OCI-LY3 (cell line): ENCODE data around the gene SERPINB13.
"Not testable (repeated sequence)": the region's sequence is repeated elsewhere in the genome, so short reads cannot be mapped to it uniquely, and the experiment has no call there.

Experiments
- H2AFZ ChIP-seq: fragments of 200-600, 300-600 bp; shearing (Covaris generic); 2 replicates; pipeline ENCODE4 v1.6.0; 2014; ENCODE audit warnings: antibody characterized with exemption, low read depth, low read length
- H3K27ac ChIP-seq: fragments of 200-600, 300-600 bp; sonication (generic); 2 replicates; pipeline ENCODE4 v1.5.1; 2014; ENCODE audit warnings: mild to moderate bottlenecking, low read length, moderate library complexity, mixed read lengths
- H3K27me3 ChIP-seq: fragments of 200-600, 300-600 bp; sonication (generic); 2 replicates; pipeline ENCODE4 v1.6.1; 2014; ENCODE audit warnings: low read depth, low read length, mixed read lengths
- H3K36me3 ChIP-seq: fragments of 200-600, 300-600 bp; sonication (generic); replicated peaks from 2 replicates; pipeline ENCODE3; 2014; ENCODE audit warnings: low read depth, low read length, mixed read lengths
- H3K4me1 ChIP-seq: fragments of 300-600, 200-600 bp; sonication (generic); 2 replicates; pipeline ENCODE4 v1.6.1; 2014; ENCODE audit warnings: low read length, mixed read lengths
- H3K4me2 ChIP-seq: fragments of 200-600, 300-600 bp; sonication (generic); 2 replicates; pipeline ENCODE4 v1.6.1; 2014; ENCODE audit warnings: low read length, mixed read lengths
- H3K4me3 ChIP-seq: fragments of 300-600, 200-600 bp; sonication (generic); 2 replicates; pipeline ENCODE4 v1.5.1; 2014; ENCODE audit warnings: antibody characterized with exemption, mild to moderate bottlenecking, low read length, moderate library complexity
- H3K79me2 ChIP-seq: fragments of 300-600, 200-600 bp; shearing (Covaris generic); 2 replicates; pipeline ENCODE4 v1.6.1; 2014; ENCODE audit warnings: mild to moderate bottlenecking, low read length, mixed read lengths
- H3K9ac ChIP-seq: fragments of 300-600, 200-600 bp; shearing (Covaris generic); 2 replicates; pipeline ENCODE4 v1.6.0; 2014; ENCODE audit warnings: mild to moderate bottlenecking, low read length, moderate library complexity
- H3K9me3 ChIP-seq: fragments of 200-600, 300-600 bp; shearing (Covaris generic); 2 replicates; pipeline ENCODE4 v1.6.1; 2014; ENCODE audit warnings: low read length, mixed read lengths; ENCODE audit not compliant: insufficient read depth
- H4K20me1 ChIP-seq: fragments of 200-600, 300-600 bp; sonication (generic); 2 replicates; pipeline ENCODE4 v1.6.1; 2016; ENCODE audit warnings: low read length, mixed read lengths; ENCODE audit not compliant: insufficient read depth
- CTCF ChIP-seq: fragments of 200-600, 300-600 bp; sonication (generic); IDR thresholded peaks from 2 replicates; pipeline ENCODE4 v1.5.1; 2014; ENCODE audit warnings: antibody characterized with exemption, low read length, low read depth
- EZH2phosphoT487 ChIP-seq: fragments of 200-600 bp; shearing (Covaris generic); IDR thresholded peaks from 2 replicates; pipeline ENCODE4 v1.6.1; 2018; ENCODE audit warnings: antibody characterized with exemption, mixed run types, low read depth

SERPINB13 gene

GRCh38 chr18:63627819-63628218 lies 40.7 kb downstream of the SERPINB13 start:
- Histone ChIP-seq H3K36me3 (peaks cover 23% of the 10 kb centered on the region), H3K79me2 (no peaks in the 10 kb centered on the region), H2AFZ (no peak overlapping the region), H3K4me2 (no peak overlapping the region), H3K9me3 (peaks cover 69% of the 10 kb centered on the region), H3K4me3 (no peak overlapping the region), H3K4me1 (no peaks in the 10 kb centered on the region), H3K27me3 (no peaks in the 10 kb centered on the region), H3K27ac (no peak overlapping the region), H4K20me1 (no peaks in the 10 kb centered on the region), H3K9ac (no peak overlapping the region)
- no peak for TF ChIP-seq CTCF
- no peak for TF ChIP-seq EZH2phosphoT487

GRCh38 chr18:63637703-63638102 lies 50.6 kb downstream of the SERPINB13 start:
- Histone ChIP-seq H3K4me1 (no peaks in the 10 kb centered on the region), H2AFZ (no peak overlapping the region), H3K36me3 (no peaks in the 10 kb centered on the region), H3K4me2 (no peak overlapping the region), H3K9me3 (peaks cover 7% of the 10 kb centered on the region), H3K27ac (no peak overlapping the region), H3K27me3 (no peaks in the 10 kb centered on the region), H3K4me3 (no peak overlapping the region), H3K79me2 (no peaks in the 10 kb centered on the region), H3K9ac (no peak overlapping the region), H4K20me1 (no peaks in the 10 kb centered on the region)
- TF ChIP-seq EZH2phosphoT487 = no peak
- no peak for TF ChIP-seq CTCF

GRCh38 chr18:63641157-63641680 lies 54.1 kb downstream of the SERPINB13 start:
- H3K4me2 ChIP-seq, H3K4me1 ChIP-seq, H3K27me3 ChIP-seq, H2AFZ ChIP-seq, H3K27ac ChIP-seq, H3K9ac ChIP-seq, H3K79me2 ChIP-seq, H3K36me3 ChIP-seq, H3K9me3 ChIP-seq, H3K4me3 ChIP-seq, H4K20me1 ChIP-seq: not testable (repeated sequence)

- H3K9ac ChIP-seq, H3K9me3 ChIP-seq, H3K36me3 ChIP-seq, H3K4me1 ChIP-seq, H3K27me3 ChIP-seq, H3K4me2 ChIP-seq, H3K4me3 ChIP-seq, H3K79me2 ChIP-seq, H2AFZ ChIP-seq, H4K20me1 ChIP-seq, H3K27ac ChIP-seq: not testable (repeated sequence)
Observed at GRCh38 chr18:63642668-63643356, 55.7 kb downstream of the SERPINB13 start.

- H3K4me3 ChIP-seq, H3K27ac ChIP-seq, H4K20me1 ChIP-seq, H3K4me1 ChIP-seq, H3K36me3 ChIP-seq, H3K27me3 ChIP-seq, H3K79me2 ChIP-seq, H3K9ac ChIP-seq, H2AFZ ChIP-seq, H3K4me2 ChIP-seq, H3K9me3 ChIP-seq: not testable (repeated sequence)
Observed at GRCh38 chr18:63644142-63644541, 57.0 kb downstream of the SERPINB13 start, which contains the start of gene SERPINB4. TSS of gene SERPINB4 (minus strand) at chr18:63644256. CDS start at chr18:63643577, 679 bp downstream.

GRCh38 chr18:63644694-63645093 lies 57.6 kb downstream of the SERPINB13 start:
- H3K36me3 ChIP-seq, H2AFZ ChIP-seq, H3K27me3 ChIP-seq, H3K4me3 ChIP-seq, H3K4me1 ChIP-seq, H3K27ac ChIP-seq, H3K9me3 ChIP-seq, H4K20me1 ChIP-seq, H3K9ac ChIP-seq, H3K79me2 ChIP-seq, H3K4me2 ChIP-seq: not testable (repeated sequence)
